Astrocyte (in vitro differentiated cells and primary cell): ENCODE measurements around the gene BCAM. TPM values are rescaled to one million over a fixed set of nuclear protein-coding genes. Genes with fewer than 3 reads are reported as not detected.

Source experiments
- DNase-seq: peaks from one replicate; pipeline ENCODE4 v3.0.0-alpha.2; 2010; ENCODE audit warnings: low read depth
- FAIRE-seq: peaks from 2 replicates; lab custom pipeline; 2011; peaks lifted over from hg19 to GRCh38; lab: Jason Lieb, UNC
- H2AFZ ChIP-seq: 2 replicates; pipeline ENCODE4 v1.6.0; 2012; ENCODE audit warnings: low read depth, low read length, inconsistent platforms
- H3K27ac ChIP-seq: 2 replicates; pipeline ENCODE4 v1.5.1; 2011; ENCODE audit warnings: low read depth, low read length, inconsistent platforms
- H3K27me3 ChIP-seq: 2 replicates; pipeline ENCODE4 v1.6.0; 2011; ENCODE audit warnings: low read length, inconsistent platforms; ENCODE audit not compliant: insufficient read depth
- H3K36me3 ChIP-seq: 2 replicates; pipeline ENCODE4 v1.5.1; 2011; ENCODE audit warnings: low read length, inconsistent platforms; ENCODE audit not compliant: insufficient read depth
- H3K4me1 ChIP-seq: 2 replicates; pipeline ENCODE4 v1.5.1; 2011; ENCODE audit warnings: low read length, inconsistent platforms; ENCODE audit not compliant: insufficient read depth
- H3K4me2 ChIP-seq: 2 replicates; pipeline ENCODE4 v1.6.0; 2012; ENCODE audit warnings: low read length, inconsistent platforms
- H3K4me3 ChIP-seq: 2 replicates; pipeline ENCODE4 v1.5.1; 2011; ENCODE audit warnings: low read depth, mild to moderate bottlenecking, low read length, inconsistent platforms; ENCODE audit not compliant: insufficient read depth
- H3K79me2 ChIP-seq: 2 replicates; pipeline ENCODE4 v1.6.0; 2012; ENCODE audit warnings: mild to moderate bottlenecking, low read length, inconsistent platforms; ENCODE audit not compliant: insufficient read depth
- H3K9ac ChIP-seq: 2 replicates; pipeline ENCODE4 v1.6.0; 2012; ENCODE audit warnings: mild to moderate bottlenecking, low read length, inconsistent platforms
- H3K9me3 ChIP-seq: 2 replicates; pipeline ENCODE4 v1.5.1; 2012; ENCODE audit warnings: low read depth, mild to moderate bottlenecking, low read length, inconsistent platforms; ENCODE audit not compliant: insufficient read depth
- H4K20me1 ChIP-seq: 2 replicates; pipeline ENCODE4 v1.6.0; 2012; ENCODE audit warnings: low read length, inconsistent platforms; ENCODE audit not compliant: insufficient read depth
- H3K27ac Mint-ChIP-seq: one replicate; pipeline ENCODE4 v1.8.0; 2021; ENCODE audit warnings: mild to moderate bottlenecking, mixed read lengths; ENCODE audit not compliant: unreplicated experiment
- H3K27me3 Mint-ChIP-seq: one replicate; pipeline ENCODE4 v1.8.0; 2021; ENCODE audit warnings: low read depth, mixed read lengths; ENCODE audit not compliant: unreplicated experiment
- H3K36me3 Mint-ChIP-seq: one replicate; pipeline ENCODE4 v1.8.0; 2021; ENCODE audit warnings: low read depth, mixed read lengths; ENCODE audit not compliant: unreplicated experiment
- H3K4me1 Mint-ChIP-seq: one replicate; pipeline ENCODE4 v1.8.0; 2021; ENCODE audit warnings: low read depth, mixed read lengths; ENCODE audit not compliant: unreplicated experiment
- H3K4me3 Mint-ChIP-seq: one replicate; pipeline ENCODE4 v1.8.0; 2021; ENCODE audit warnings: mild to moderate bottlenecking, moderate library complexity, mixed read lengths; ENCODE audit not compliant: unreplicated experiment
- H3K9me3 Mint-ChIP-seq: one replicate; pipeline ENCODE4 v1.8.0; 2021; ENCODE audit warnings: mild to moderate bottlenecking, mixed read lengths; ENCODE audit not compliant: unreplicated experiment
- CTCF ChIP-seq: IDR thresholded peaks from 2 replicates; pipeline ENCODE4 v1.5.1; 2011; ENCODE audit warnings: low read depth, mild to moderate bottlenecking, inconsistent platforms, low read length, moderate library complexity; ENCODE audit not compliant: insufficient read depth
- EZH2 ChIP-seq: IDR thresholded peaks from 2 replicates; pipeline ENCODE4 v1.6.1; 2012; ENCODE audit warnings: mild to moderate bottlenecking, low read length, inconsistent platforms; ENCODE audit not compliant: insufficient read depth
- total RNA-seq: library from RNA; stranded (reverse); gene quantifications from 2 replicates; pipeline ENCODE4 v1.2.1, GENCODE V29; 2021

Gene BCAM
- total RNA-seq, 1 donor from 2014 or later, result 14.0 TPM

- Mint-ChIP-seq H3K4me1 (no peaks in the 10 kb centered on the region), H3K27ac (no peak overlapping the region), H3K4me3 (no peak overlapping the region), H3K36me3 (peaks cover 9% of the 10 kb centered on the region), H3K9me3 (peaks cover 5% of the 10 kb centered on the region), H3K27me3 (peaks cover 34% of the 10 kb centered on the region)
- H3K4me1 ChIP-seq, result no peaks in the 10 kb centered on the region
- no peaks in the 10 kb centered on the region for H4K20me1 ChIP-seq
- H3K36me3 ChIP-seq, result no peaks in the 10 kb centered on the region
- FAIRE-seq, result no peak
- TF ChIP-seq EZH2, result no peak
- H3K9ac ChIP-seq, result no peak overlapping the region
- H2AFZ ChIP-seq, result no peak overlapping the region
- H3K4me3 ChIP-seq, result no peak overlapping the region
- no peak overlapping the region for H3K4me2 ChIP-seq
- no peak for DNase-seq
- no peaks in the 10 kb centered on the region for H3K79me2 ChIP-seq
- H3K9me3 ChIP-seq, result no peaks in the 10 kb centered on the region
- H3K27ac ChIP-seq, result no peak overlapping the region
- no peaks in the 10 kb centered on the region for H3K27me3 ChIP-seq
Measured at GRCh38 chr19:44814517-44814916, 5.6 kb downstream of the BCAM start.

DNA sequence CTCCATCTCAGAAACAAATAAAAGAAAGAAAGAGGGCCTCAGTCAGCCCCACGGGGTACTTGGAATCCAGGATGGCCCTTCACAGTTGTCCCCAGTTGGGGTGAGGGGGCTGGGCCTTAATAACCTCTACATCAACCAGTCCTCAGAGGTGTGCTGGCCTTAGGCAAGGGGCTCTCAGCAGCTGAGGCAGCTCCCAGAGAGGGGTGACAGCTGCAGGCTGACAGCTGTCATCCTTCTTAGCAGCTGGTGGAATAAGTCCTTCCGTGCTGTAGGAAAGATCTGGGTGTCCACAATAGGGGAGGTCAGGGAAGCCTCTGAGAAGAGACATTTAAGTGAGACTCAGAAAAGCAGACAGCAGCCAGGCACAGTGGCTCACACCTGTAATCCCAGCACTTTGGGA lies 7.4 kb downstream of the BCAM start:
- H3K79me2 ChIP-seq, result no peaks in the 10 kb centered on the region
- H3K27ac ChIP-seq, result no peak overlapping the region
- no peaks in the 10 kb centered on the region for H3K4me1 ChIP-seq
- Mint-ChIP-seq H3K4me3 (no peak overlapping the region), H3K36me3 (peaks cover 9% of the 10 kb centered on the region), H3K9me3 (peaks cover 5% of the 10 kb centered on the region), H3K4me1 (no peaks in the 10 kb centered on the region), H3K27me3 (peaks cover 27% of the 10 kb centered on the region), H3K27ac (no peak overlapping the region)
- H3K36me3 ChIP-seq, result no peaks in the 10 kb centered on the region
- TF ChIP-seq EZH2 (no peak), CTCF (no peak)
- H3K9me3 ChIP-seq, result no peaks in the 10 kb centered on the region
- DNase-seq, result no peak
- H3K4me3 ChIP-seq, result no peak overlapping the region
- H3K27me3 ChIP-seq, result no peaks in the 10 kb centered on the region
- H2AFZ ChIP-seq, result no peak overlapping the region
- no peak overlapping the region for H3K4me2 ChIP-seq
- no peak overlapping the region for H3K9ac ChIP-seq
- no peak for FAIRE-seq
- no peaks in the 10 kb centered on the region for H4K20me1 ChIP-seq

GRCh38 chr19:44817725-44818465 lies 9.0 kb downstream of the BCAM start:
- DNase-seq (no peak), FAIRE-seq (no peak)
- no peak overlapping the region for H3K4me3 ChIP-seq
- H3K4me1 ChIP-seq, result no peaks in the 10 kb centered on the region
- Mint-ChIP-seq H3K27me3 (peaks cover 26% of the 10 kb centered on the region), H3K27ac (no peak overlapping the region), H3K4me3 (no peak overlapping the region), H3K4me1 (no peaks in the 10 kb centered on the region), H3K9me3 (peaks cover 5% of the 10 kb centered on the region), H3K36me3 (peaks cover 7% of the 10 kb centered on the region)
- H3K4me2 ChIP-seq, result no peak overlapping the region
- H3K27me3 ChIP-seq, result no peaks in the 10 kb centered on the region
- H3K9me3 ChIP-seq, result no peaks in the 10 kb centered on the region
- H3K9ac ChIP-seq, result no peak overlapping the region
- H3K79me2 ChIP-seq, result no peaks in the 10 kb centered on the region
- no peak overlapping the region for H3K27ac ChIP-seq
- TF ChIP-seq EZH2, result no peak
- no peak for TF ChIP-seq CTCF
- no peaks in the 10 kb centered on the region for H4K20me1 ChIP-seq
- no peaks in the 10 kb centered on the region for H3K36me3 ChIP-seq
- H2AFZ ChIP-seq, result no peak overlapping the region
